SK-N-SH (cell line): ENCODE results near the gene TUBB1.

Source experiments
- TF ChIP-seq, protein P1 (sequence below): IDR thresholded peaks from 2 replicates; pipeline ENCODE4; 2012
- TF ChIP-seq, protein P2 (sequence below): fragments of 200-600 bp; sonication (generic); IDR thresholded peaks from 2 replicates; pipeline ENCODE4 v1.6.1; 2017; ENCODE audit warnings: antibody characterized with exemption, mild to moderate bottlenecking, moderate library complexity

DNA sequence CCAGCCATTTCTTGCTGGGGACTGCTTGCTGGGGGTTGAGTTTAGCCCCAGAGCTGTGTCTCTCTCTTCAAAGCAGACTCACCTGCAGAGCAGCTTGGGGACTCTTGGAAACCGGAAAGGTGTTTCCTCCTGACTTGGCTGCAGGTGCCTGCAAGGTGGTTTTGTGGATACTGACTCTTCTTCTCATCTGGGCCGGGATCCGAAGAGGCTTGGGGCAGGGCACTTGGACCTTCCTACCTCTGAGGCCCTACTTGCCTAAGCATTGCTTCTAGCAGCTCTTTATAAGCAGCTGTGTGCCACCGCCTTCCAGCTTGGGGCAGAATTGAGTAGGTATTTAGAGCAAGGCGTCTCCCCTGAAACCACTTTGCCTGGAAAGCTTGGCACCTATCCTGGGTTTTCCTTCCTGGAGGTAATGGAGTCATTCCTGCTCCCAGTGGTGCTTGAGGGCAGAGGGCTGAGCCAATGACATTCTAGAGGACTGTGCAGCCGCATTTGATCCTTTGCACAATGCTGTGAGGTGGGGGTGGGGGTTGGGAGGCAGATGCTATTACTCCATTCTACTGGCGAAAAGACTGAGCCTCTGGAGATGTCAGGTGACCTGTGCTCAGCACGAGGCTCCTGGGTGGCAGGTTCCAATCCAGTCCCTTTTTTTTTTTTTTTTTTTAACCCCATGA lies 8.8 kb upstream of the TUBB1 start:
- TF ChIP-seq, protein P1, sequence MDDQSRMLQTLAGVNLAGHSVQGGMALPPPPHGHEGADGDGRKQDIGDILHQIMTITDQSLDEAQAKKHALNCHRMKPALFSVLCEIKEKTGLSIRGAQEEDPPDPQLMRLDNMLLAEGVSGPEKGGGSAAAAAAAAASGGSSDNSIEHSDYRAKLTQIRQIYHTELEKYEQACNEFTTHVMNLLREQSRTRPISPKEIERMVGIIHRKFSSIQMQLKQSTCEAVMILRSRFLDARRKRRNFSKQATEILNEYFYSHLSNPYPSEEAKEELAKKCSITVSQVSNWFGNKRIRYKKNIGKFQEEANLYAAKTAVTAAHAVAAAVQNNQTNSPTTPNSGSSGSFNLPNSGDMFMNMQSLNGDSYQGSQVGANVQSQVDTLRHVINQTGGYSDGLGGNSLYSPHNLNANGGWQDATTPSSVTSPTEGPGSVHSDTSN: no peak
- TF ChIP-seq, protein P2, sequence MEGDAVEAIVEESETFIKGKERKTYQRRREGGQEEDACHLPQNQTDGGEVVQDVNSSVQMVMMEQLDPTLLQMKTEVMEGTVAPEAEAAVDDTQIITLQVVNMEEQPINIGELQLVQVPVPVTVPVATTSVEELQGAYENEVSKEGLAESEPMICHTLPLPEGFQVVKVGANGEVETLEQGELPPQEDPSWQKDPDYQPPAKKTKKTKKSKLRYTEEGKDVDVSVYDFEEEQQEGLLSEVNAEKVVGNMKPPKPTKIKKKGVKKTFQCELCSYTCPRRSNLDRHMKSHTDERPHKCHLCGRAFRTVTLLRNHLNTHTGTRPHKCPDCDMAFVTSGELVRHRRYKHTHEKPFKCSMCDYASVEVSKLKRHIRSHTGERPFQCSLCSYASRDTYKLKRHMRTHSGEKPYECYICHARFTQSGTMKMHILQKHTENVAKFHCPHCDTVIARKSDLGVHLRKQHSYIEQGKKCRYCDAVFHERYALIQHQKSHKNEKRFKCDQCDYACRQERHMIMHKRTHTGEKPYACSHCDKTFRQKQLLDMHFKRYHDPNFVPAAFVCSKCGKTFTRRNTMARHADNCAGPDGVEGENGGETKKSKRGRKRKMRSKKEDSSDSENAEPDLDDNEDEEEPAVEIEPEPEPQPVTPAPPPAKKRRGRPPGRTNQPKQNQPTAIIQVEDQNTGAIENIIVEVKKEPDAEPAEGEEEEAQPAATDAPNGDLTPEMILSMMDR: no peak
